IPS-NIHi7 (cell line): Measurements from ENCODE around the gene MRPS11.
"Not testable (repeated sequence)": the region's sequence is repeated elsewhere in the genome, so short reads cannot be mapped to it uniquely, and the experiment has no call there.

Experiments used
- DNase-seq: peaks from one replicate; pipeline ENCODE4 v3.0.0; 2012; ENCODE audit warnings: mixed read lengths; ENCODE audit errors: extremely low spot score

The MRPS11 gene

DNA sequence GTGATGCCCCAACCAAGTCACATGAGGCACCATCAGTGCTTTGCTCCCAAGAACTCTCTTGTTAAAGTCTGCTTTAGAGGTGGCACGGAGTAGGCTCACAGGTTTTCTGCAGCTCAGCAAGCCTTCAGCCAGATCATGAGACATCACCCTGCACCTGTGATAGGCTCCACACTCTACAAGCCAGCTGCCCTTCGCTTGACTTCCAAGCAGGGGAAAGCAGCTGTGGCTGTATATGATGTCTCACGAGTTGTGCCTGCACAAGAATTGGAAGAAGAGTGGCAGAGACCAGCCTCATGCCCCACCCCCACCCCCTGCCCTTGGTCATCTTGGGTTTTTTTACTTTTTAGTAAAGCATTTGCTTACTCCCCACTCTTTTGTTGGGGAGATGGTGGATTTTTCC is 22.5 kb downstream of the MRPS11 start:
- no peak for DNase-seq

GRCh38 chr15:88491158-88491557 is 23.6 kb downstream of the MRPS11 start:
- peak; percentile 38 for DNase-seq

DNA sequence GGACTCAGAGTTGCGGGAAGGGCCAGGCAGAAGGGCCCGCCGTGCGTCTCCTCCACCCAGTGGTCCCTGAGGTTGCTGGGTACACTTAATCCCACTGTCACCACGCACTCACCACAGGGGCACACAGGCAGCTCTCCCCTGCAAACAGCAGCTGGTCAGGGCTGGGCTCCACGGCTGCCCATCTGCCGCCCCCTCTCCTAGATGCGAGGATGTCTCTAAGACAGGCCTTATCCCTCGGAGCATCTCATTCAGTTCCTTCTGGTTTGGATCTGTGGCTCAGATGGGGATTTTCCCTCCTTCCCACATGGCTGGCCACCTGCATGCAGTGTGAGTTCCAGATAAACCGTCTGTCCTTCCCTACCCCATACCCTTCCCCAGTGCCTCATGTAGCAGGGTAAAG is 26.3 kb downstream of the MRPS11 start:
- no peak for DNase-seq

DNA sequence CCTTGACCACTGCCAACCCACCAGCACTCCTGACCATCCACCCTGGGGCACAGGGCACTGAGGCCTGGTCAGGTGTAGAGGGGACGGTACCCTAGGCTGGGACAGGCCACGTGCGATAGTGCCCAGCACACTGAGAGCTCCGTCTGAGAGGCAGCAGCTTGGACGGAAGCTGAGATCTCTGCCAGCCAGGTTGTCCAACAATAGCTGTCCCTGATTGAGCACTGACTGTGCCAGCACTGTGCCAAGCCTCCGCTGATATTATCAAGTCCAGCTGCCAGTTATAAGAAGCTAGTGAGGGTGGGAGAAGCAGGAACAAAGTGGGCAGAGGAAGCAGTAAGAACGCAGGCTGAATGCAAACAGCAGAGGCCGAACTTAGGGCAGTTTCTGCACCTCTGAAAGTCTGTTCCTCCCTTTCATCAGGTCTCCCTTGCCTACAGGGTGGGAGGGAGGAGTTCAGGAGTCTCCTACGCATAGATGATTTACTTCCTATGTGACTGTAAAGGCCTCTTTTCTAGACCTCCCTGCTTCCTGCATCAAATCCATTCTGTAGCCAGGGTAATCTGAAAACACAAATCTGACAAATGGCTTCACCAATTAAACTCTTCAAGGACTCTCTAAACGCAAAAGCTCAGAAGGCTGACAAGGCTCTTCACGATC is 29.7 kb downstream of the MRPS11 start:
- no peak for DNase-seq

GRCh38 chr15:88498996-88499395 is 31.5 kb downstream of the MRPS11 start:
- DNase-seq = no peak

DNA sequence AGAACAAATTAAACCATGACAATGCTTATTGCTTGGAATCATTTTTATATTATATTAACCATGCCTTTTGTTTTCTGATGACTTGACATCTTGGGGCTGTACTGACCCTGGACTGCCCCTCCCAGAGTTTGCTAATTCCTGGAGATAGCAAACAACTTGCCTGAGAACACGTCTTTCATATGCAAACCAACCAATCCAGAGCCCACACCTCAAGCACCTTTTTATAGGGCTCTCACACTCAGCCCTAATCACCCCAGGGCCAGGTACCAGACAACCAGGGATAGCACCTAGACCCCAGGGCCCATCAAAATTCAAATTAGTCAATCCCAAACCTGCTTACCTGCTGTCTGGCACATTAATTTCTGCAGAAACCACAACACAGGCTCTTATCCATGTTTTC is 36.9 kb downstream of the MRPS11 start:
- no peak for DNase-seq

DNA sequence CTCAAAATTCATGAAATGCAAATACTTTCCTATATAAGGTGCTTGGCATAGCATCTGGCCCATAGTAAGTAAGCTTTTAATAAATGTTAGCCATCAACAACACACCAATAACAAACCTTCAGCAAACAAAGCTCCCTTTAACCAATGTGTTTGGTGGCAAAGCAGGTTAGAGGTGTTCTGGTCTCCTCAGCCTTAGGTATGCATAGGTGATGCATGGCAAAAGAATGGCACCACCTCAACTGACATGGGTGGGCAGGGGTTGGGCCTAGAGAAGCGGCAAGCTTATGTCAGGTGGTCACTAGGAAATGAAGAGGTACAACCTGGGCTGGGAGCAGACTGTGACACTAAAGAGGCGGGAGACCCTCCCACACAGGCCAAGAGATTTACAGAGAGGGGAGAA is 38.2 kb downstream of the MRPS11 start:
- no peak for DNase-seq

GRCh38 chr15:88506628-88507027 is 39.1 kb downstream of the MRPS11 start:
- no peak for DNase-seq

DNA sequence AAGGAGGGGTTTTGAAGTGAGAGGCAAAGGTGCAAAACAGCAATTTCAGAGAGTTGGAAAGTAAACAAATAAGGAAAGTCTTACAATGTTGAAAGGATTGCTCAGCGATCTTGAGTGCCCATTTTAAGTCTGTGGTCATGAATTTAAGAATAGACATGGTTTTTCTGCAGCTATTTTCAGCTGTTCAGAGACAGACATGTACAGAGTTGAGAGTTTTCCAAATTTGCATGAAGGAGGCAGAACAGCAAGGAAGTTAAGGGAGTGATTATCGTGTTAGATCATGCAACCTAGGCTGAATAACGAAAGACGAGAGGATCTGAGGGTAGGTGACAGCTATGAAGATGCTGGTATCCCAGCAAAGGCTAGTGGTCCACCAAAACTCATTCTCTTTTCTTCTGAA is 41.8 kb downstream of the MRPS11 start:
- no peak for DNase-seq

- DNase-seq = no peak
These were observed 42.5 kb downstream of the MRPS11 start for GRCh38 chr15:88509964-88510363.

DNA sequence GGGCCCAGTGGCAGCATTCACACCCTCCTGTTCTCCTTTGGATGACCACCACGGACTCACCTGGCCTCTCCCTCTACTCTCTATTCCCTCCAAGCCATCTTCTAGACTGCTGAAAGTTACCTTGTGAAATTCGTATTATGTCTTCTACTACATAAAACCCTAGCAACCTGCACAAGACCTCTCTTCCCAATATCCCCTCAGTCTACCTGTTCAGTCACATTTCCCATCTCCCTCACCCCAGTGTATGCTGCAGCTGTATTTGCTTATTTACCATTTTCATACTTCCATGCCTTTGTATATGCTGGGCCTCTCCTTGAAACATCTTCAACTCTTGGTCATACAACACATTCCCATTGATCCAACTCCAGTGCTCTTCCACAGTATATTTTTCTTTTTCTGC is 43.7 kb downstream of the MRPS11 start:
- no peak for DNase-seq

DNA sequence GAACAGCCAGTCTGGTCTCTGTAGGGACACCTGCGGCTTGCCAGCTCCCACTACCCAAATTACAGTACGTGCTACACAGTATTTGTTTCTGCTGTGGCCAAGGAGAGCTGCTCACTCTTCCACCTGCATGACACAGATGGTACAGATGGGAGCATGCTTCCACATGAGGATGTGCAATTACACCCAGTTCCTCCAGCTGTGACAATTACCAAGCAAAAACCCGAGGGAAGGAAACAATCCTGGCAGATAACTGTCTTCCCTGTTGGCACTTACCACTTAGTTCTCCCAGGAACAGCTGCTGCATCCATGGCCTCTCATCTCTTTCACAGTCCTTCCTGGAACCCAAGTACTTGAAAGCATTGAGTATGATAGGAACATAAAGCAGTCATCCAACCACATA is 44.6 kb downstream of the MRPS11 start:
- DNase-seq = no peak

DNA sequence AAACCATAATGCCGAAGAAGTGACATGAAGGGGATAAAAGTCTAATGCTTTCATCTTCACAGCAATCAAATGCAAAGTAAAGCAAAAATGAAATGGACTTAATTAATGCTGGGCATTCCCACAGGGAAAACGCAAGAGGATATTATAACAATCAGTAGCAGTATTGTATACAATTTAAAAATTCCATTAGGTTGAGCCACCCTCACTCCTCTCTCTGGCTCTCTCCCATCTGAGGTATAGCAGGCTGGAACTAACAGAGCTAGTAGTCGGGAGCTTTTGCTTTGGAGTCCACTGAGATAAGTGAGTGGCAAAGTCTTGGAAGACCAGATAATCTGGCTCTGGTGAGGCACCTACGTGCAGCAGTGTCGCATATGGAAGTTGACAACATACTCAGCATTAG is 45.1 kb downstream of the MRPS11 start:
- no peak for DNase-seq

- DNase-seq = no peak
These were observed 45.7 kb downstream of the MRPS11 start for GRCh38 chr15:88513195-88513594.

GRCh38 chr15:88518903-88519302 is 51.4 kb downstream of the MRPS11 start:
- no peak for DNase-seq

DNA sequence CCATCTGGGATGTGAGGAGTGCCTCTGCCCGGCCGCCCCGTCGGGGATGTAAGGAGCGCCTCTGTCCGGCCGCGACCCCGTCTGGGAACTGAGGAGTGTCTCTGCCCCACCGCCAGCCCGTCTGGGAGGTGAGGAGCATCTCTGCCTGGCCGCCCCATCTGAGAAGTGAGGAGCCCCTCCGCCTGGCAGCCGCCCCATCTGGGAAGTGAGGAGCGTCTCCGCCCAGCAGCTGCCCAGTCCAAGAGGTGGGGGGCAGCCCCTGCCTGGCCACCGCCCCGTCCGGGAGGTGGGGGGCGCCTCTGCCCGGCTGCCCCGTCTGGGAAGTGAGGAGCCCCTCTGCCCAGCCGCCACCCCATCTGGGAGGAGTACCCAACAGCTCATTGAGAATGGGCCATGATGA is 56.6 kb downstream of the MRPS11 start:
- DNase-seq = not testable (repeated sequence)

- DNase-seq = no peak
These were observed 57.9 kb downstream of the MRPS11 start for GRCh38 chr15:88525418-88525817.

GRCh38 chr15:88526247-88526879 is 58.9 kb downstream of the MRPS11 start:
- DNase-seq = no peak

DNA sequence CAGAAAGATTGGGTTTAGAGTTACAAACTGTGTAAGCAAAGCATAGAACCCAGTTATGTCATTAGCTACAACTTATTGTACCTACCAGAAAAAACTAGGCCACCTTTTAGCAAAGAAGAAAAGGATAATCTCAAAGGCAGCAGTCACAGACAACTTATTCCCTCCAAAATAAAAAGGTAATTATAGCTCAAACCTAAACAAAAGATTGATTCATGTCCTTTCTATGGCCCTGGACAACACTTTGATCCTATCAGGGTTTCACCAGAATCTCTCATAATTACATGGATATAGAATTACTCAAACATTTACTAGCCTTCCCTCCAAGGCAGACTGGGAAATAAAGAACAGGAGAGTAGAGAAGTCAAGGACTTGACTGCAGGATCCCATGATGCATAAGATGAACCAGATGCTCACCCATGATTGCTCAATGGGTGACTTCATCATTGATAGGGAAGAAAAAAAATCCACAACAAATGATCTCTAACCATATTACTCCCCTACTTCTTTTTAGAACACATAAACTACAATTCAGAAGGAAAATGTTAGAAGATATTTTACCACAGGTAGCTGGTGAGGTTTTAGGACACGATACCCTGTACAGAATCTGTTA is 61.6 kb downstream of the MRPS11 start:
- no peak for DNase-seq
